GM23248 (cell line): ENCODE measurements around the gene IQGAP3.

Source experiments
- EZH2 ChIP-seq: fragments of 200-600 bp; sonication (generic); IDR thresholded peaks from 2 replicates; pipeline ENCODE4 v1.6.1; 2018; ENCODE audit warnings: antibody characterized with exemption, mild to moderate bottlenecking; ENCODE audit not compliant: insufficient read depth, poor library complexity, severe bottlenecking
- EZH2phosphoT487 ChIP-seq: fragments of 200-600 bp; sonication (generic); IDR thresholded peaks from 2 replicates; pipeline ENCODE4 v1.6.1; 2018; ENCODE audit warnings: antibody characterized with exemption, moderate library complexity, mild to moderate bottlenecking, low read depth; ENCODE audit not compliant: insufficient read depth

GRCh38 chr1:156483397-156483796, 89.0 kb downstream of the IQGAP3 start:
- TF ChIP-seq EZH2 (no peak), EZH2phosphoT487 (no peak)
